HG02610 (cell line): ENCODE results near the gene CHPT1.
"Not testable (repeated sequence)": the region's sequence is repeated elsewhere in the genome, so short reads cannot be mapped to it uniquely, and the experiment has no call there.

Source experiments
- ATAC-seq: cut with Tn5 transposase; IDR thresholded peaks from one replicate; pipeline ENCODE4 v1.9.1; 2021; ENCODE audit warnings: mild to moderate bottlenecking, moderate library complexity; ENCODE audit not compliant: unreplicated experiment

Gene CHPT1

DNA sequence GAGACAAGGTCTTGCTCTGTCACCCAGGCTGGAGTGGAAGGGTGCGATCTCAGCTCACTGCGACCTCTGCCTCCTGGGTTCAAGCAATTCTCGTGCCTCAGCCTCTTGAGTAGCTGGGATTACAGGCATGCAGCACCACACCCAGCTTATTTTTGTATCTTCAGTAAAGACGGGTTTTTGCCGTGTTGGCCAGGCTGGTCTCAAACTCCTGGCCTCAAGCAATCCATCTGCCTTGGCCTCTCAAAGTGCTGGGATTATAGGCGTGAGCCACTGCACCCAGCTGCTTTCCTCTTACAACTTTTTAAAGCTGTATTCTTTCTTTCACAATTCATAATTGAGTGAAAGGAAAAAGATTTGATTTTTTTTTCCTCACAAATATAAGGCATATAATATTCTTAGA lies 15.8 kb upstream of the CHPT1 start:
- not testable (repeated sequence) for ATAC-seq

DNA sequence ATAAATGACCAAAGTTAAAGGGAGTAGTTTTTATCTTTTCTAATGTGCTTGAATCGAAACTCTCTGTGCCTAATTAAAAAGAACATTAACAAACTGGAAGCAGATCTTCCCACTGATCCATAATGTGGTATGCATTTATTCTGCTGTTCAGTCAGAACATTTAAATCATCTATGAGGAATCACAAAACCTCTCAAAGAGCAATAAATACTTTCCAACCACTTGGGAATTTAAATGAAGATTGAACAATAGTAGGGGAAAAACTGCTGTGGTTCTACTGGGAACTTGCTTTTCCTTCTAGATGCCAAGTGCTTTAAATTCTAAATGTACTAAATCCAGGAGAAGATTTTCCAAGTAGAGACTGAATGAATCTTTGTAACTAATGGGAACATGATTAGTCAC lies 12.3 kb upstream of the CHPT1 start:
- ATAC-seq, result no peak

DNA sequence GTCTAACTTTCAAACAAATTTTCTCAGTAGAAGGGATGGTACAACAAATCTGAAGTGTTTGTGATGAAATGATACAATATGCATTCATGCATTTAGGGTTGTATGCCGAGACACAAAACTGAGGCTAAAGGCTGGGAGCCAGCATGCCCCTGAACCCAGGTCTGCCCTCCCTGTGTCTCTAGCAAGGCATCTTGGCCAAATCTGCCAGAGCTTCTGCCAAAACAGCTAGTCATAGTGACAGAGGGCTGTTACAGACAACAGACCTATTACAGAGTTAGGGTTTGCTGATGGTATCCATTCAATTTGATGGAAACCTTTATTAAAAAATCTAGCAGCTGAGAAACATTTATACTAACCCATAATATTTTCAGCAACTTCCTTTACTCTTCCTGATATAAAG lies 11.3 kb upstream of the CHPT1 start:
- no peak for ATAC-seq

DNA sequence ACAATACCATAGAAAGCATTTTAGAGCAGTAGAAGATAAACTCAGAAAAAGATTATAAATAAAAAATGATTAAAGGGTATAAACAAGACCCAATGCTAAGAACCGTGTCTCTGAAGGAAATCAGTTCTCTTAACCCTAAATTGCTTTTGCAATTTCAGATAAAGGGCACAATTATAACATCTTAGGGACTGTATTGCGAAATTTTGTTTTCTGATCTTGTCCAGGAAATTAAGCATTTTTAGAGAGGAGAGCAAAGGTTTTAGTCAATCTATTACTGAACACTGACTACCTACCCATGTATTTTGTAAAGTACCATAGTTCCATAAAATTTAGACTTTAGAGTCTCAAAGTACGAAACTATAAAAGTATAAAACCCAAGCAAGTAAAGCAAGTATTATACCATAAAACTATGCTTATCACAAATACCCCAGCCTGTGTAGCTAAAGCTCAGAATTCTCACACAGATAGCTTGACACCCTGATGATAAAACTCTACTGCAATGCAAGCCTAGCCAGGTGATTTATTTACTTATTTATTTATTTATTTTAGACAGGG lies 6.8 kb upstream of the CHPT1 start:
- no peak for ATAC-seq

DNA sequence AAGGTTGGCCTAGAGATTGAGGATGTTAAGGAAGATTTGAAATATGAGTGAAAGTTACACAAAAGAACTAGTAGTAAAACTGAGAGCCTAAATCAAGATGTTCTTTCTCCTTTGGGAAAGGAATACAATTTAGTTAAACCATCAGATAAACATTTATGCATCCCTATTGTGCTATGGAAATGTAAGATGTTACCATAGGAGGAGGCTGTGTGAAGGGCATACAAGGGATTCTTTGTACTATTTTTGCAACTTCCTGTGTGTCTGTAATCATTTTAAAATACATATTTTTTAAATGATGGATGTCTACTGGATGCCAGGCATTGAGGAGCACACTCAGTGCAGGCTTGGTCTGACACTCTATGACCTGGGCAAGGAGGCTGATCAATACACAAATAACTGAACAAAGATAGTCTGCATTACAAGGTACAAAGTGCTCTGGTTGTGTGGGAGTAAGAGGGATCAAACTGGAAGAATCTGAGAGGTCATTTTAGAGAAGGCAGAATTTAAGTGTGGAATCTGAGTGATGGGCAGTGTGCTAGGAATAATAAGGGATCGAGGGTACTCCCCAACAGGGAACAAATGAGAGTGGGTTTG lies 5.8 kb upstream of the CHPT1 start:
- ATAC-seq, result no peak

DNA sequence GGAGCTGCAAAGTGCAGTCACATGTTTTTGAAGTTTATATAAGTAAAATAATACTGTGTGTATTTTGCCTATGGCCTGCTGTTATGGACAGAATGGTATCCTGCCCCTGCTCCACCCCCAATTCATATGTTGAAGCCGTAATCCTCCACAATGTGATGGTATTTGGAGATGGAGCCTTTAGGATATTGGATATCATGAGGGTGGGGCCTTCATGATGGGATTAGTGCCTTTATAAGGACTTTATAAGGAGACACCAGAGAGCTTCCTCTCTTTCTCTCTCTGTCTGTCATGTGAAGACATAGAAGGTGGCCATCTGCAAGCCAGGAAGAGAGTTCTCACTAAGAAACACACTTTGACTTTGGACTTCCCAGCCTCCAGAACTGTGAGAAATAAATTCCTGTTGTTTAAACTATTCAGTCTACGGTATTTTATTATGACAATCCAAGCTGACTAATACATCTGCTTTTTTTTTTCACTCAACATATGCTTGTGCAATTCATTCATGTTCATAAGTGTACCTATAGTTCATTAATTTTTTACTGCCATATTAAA lies 3.1 kb upstream of the CHPT1 start:
- no peak for ATAC-seq

DNA sequence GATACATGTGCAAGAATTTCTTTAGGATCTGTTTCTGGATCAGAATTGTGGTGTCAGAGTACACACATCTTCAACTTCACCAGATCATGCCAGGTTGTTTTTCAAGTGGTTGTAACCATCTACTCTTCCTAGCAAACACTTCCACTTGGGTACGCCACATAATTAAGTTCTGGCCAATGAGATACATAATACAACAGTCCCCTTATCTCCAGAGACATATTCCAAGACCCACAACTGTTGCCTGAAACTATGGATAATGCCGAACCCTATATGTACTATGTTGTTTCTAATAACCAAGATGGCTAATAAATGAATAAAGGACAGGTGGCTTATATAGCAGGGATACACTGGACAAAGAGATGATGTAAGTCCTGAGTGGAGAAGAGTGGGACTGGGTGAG lies 2.5 kb upstream of the CHPT1 start:
- ATAC-seq, result no peak

DNA sequence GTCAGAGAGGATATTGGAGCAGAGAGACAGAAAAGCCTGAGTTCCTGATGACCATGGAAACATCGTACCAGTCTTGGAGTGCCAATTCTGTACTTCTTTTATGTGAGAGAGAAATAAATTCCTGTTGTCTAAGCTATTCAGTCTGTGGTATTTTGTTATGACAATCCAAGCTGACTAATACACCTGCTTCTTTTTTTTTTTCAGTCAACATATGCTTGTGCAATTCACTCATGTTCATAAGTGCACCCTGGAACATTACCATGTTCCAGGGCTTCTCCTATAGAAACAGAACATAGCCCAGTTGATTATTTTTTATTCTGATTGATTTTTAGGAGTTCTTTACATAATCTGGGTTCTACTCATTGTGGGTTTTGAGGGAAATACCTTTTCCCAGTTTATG lies 1.7 kb upstream of the CHPT1 start:
- ATAC-seq, result no peak

DNA sequence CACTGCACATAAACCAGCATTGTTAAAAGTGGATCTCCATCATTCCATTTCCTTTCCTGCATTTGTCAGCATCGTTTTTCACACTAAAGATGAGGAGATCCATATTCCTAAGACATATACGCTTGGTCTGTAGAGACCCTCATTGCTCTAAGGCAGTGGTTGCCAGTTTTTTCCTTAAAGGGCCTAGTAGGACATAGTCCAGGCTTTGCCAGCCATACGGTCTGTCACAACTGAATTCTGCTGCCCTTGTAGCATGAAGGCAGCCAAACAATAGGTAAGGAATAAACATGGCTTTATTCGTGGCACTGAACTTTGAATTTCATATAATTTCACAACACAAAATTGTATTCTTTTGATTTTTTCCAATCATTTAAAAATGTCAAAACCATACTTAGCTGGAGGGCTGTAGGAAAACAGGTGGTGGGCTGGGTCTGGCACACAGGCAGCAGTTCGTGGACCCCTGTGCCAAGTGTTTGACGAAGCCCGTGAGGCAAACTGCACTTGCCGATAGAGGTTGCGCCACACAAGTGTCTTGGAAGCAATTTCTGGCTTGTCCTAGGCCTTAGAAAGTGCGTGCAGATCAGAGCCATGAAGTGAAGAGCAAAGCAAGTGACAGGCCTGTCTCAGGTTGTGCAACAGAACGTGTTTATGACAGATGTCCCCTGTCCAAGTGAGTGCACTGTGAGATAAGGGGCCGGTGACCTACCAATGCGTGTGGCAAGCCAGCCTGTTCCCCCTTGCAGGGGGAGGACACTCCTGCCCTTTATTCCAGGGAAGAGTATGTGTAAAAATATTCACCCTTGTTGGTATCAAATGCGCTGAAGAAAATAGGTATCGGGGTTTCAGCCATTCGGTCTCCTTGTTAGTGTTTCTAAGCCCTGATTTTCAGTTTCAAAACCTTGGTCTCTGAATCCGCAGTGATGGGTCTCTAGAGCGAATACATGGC lies 916 bp upstream of the CHPT1 start:
- ATAC-seq, result peak; percentile 1

DNA sequence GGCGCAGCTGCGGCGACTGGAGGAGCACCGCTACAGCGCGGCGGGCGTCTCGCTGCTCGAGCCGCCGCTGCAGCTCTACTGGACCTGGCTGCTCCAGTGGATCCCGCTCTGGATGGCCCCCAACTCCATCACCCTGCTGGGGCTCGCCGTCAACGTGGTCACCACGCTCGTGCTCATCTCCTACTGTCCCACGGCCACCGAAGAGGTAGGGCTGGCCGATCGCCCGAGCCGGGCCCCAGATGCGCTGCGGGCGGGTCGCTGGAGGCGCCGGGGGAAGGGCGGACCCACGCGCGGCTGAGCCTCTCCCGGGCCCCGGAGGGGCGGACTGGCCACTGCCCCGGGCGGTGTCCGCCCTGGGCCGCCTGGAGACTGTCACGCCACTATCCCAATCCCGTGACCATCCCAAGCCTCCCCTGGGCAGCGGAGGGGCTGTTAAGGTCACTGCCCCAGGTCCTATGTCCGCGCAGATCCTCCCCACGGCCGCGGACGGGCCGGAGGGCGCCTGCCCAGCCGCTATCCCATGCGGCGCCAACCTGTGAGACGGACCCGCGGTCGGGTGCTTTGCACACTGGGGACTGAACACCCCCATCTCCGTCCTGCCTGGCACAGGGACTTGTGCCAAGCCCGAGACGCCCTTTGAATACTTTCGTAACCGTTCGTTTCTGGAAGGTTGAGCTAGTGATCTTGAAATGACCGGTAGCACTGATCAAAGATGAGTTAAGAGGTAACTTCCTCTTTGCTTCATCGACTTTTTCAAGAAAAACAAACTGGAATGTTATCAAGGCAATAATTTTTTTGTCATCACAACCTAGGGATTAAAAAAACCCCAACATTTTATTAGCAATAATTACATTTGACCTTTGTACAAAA lies 725 bp downstream of the CHPT1 start:
- peak; percentile 19 for ATAC-seq

DNA sequence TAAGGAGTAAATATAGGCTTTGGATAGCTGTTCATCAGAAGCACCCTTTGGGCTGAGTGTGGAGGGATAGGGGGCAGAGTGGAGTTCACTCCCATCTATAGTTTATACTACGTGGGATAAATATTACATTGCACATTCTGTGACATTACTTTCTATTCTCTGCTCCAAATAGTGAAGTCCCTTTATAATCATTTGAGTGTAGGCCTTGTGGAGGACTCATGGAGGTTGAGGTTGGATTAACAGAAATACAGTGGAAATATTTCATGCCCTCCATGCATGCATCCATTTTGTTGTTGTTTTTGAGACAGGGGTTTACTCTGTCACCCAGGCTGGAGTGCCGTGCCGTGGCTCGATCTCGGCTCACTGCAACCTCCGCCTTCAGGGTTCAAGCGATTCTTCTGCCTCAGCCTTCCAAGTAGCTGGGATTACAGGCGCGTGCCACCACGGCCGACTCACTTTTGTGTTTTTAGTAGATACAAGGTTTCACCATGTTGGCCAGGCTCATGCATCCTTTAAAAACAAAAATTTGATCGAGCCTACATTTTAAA lies 1.4 kb downstream of the CHPT1 start:
- no peak for ATAC-seq

DNA sequence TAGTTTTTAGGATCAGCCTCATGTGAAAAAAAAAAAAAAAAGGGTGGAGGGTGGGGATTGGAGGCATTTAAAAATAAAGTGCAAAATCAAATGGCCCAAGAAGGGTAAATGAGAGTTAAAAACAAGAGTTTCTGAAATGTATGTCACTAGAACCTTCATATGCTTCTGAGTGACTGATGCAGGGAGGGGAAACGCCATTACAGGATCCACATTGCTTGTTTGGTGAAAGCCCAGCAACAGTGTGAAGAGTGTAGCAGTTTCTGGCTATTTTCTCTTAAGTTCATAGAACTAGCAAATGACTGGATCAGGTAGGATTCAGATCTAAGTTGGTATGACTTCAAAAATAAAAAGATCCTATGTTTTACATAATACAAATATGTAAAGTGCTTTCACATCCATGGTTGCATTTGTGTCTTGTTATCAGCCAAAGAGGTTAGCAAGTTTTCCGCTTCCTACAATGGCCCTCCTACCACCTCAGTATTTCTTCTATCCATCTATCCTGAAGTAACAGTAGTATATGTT lies 2.9 kb downstream of the CHPT1 start:
- no peak for ATAC-seq

DNA sequence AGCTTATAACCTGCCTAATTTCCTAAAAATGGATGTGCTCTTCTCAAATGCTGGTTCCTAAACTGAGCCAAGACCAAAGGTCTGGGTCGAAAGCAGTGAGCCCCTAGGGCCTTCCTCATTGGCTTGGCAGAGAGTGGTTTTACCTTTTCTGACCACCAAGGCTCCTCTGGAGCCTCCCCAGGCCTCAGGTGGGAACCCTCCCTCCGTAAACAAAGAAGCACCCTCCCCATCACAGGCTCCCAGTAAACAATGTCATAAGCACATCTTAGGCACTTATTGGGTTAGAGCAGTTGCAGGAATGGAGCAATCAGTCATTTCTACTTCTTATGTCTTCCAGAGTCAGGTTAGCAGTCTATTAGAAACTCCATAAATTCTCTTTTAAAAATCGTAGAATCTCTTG lies 6.0 kb downstream of the CHPT1 start:
- no peak for ATAC-seq

DNA sequence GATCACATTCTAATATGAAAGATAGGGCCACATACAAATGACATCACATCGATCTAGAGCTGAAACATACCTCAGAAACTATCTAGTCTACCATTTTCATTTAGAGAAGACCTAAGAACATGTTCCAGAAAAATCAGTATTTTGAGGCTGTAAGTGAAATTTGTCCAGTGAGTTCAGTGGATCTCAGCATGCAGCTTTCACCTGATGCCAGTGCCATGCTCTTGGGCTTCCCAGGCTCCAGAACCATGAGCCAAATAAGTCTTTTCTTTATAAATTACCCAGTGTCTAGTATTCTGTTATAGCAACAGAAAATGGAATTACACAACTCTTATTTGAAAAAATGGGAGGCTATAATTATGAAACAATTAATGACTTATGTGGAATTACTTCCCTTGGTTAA lies 9.0 kb downstream of the CHPT1 start:
- ATAC-seq, result no peak

DNA sequence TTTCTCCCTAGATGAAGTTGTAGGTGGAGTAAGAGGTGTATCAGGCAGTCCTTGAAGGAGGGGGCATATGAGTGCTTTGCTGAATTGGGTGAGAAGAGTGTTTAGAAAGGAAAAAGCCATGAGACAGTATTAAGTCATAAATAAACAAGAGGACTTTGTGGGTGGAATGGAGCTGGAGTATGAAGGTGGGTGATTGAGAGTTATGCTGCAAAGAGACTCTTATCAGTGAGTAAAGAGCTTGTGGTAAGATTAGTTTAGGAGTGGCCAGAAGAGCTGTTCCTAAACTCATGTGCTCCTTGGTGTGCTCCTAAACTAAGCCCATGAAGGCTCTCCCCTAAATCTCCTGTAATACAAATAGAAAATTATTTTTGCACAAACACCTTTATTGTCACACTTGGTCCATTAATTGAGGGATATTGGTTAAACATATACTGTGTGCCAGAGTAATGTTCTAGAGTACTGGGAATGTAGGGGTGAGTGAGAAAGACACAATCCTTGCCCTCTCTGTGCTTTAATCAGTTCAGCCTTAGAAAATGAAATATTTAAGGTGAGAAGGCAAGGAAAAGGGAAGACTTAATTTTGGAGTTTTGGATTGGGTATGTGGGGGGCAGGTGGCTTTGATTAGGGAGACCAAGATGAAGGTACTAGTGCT lies 9.8 kb downstream of the CHPT1 start:
- ATAC-seq, result no peak

DNA sequence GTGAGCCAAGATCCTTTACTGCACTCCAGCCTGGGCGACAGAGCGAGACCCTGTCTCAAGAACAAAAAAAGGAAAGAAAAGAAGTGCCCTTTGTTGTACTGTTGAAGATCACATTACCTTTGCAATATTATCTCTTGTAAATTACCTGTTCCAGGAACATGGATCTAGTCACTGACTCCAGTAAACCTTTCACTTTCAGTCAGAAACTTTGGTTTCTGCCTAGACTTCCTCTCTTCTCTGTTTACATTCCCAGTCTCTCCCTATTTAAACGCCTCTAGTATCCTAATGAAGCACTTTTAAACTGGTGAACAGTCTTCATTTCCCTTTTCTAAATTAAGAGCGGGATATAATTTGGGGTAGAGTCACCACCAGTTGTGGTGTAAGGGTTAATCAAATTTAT lies 12.8 kb downstream of the CHPT1 start:
- ATAC-seq, result no peak

DNA sequence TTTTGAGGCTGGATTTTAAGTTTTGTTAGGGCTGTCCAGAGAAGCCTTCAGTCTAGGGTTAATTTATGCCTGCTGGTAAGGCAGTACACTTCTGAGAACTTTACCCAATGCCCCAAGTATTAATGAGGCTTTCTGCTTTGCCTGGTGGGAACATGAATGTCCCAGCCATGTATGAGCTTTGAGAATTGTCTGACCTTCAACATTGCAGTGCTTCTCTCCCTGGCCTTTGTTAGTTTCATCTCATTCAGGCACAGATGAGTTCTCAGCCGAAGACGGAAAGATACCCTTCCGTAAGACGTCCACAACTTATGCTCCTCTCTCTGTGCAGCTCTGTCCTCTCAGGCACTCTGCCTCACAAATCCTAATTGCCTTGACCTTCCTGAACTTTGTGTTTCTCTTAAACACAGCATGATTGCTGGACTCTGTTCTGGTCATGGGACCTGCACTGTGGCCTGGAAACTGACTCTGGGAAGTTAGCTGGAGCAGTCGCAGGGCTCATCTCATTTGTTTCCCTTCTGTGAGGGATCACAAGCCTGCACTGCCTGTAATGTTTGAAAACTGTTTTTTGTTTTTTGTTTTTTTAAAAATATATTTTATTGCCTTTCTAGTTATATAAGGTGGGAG lies 15.7 kb downstream of the CHPT1 start:
- no peak for ATAC-seq

DNA sequence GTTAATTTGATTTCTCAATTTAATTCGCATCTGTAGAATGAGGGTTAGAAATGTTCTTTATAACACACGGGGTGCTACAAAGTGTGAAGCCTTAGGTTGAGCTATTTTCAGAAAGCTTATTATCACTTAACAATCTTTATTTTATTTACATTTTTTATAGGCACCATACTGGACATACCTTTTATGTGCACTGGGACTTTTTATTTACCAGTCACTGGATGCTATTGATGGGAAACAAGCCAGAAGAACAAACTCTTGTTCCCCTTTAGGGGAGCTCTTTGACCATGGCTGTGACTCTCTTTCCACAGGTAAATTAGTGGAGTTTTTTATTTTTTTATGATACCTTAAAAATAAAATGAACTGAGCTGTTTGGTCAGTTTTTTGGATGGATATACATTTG lies 16.5 kb downstream of the CHPT1 start:
- no peak for ATAC-seq

DNA sequence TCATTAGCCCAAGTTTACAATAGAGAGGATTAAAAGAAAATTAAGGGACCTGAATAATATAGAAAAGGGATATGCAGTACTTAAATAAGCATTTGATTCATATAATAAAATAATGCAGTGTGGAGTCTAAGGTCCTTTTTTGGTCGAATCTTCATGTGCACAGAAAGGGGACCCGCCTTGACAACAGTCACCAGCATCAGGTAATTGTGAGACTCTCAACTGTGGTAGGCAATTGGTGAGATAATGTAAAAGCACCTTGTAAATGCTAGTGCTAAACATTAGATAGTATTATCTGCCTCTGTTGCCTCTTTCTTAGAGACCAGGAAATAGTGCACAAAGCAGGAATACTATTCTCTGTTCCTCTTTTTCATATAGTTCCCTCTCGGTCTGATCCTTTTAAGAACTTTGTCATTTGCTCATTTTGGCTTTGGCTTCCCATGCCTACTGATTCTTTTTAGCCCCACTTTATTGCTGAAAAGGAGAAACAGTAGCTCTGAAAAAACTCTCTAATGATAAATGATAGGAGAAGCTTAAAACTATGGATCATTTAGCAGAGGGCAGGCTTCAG lies 17.5 kb downstream of the CHPT1 start:
- no peak for ATAC-seq
